ENCODE results near the gene SLC7A14. TPM values are rescaled to one million over a fixed set of nuclear protein-coding genes. Genes with fewer than 3 reads are reported as not detected.

The SLC7A14 gene
- total RNA-seq, 1 experiment from 2014 or later: not detected

- Histone ChIP-seq H3K9me3 (ENCODE audit: control insufficient read depth in 1 of 2, insufficient read depth in 1 of 2, low read depth in 1 of 2, low read length in 2 of 2) (no peaks in the 10 kb centered on the region), H3K27ac (ENCODE audit: low read depth, low read length) (no peak overlapping the region), H2AFZ (ENCODE audit: low read depth, low read length, poor library complexity, severe bottlenecking) (no peak overlapping the region), H3K4me1 (ENCODE audit: control insufficient read depth in 1 of 2, insufficient read depth in 2 of 2, low read length in 2 of 2) (no peaks in the 10 kb centered on the region), H3K4me3 (replicated peaks in 1 of 2; ENCODE audit: low read depth in 1 of 2, low read length in 2 of 2) (no peak overlapping the region), H4K20me1 (ENCODE audit: insufficient read depth) (no peaks in the 10 kb centered on the region), H3K79me2 (ENCODE audit: insufficient read depth, low read length) (no peaks in the 10 kb centered on the region), H3K27me3 (ENCODE audit: insufficient read depth, low read length) (no peaks in the 10 kb centered on the region), H3K9ac (ENCODE audit: low read length) (no peak overlapping the region), H3K36me3 (ENCODE audit: control insufficient read depth in 1 of 2, insufficient read depth in 2 of 2, low read length in 2 of 2) (no peaks in the 10 kb centered on the region), H3K4me2 (ENCODE audit: low read length) (no peak overlapping the region), H3K9me2 (ENCODE audit: insufficient read depth) (no peaks in the 10 kb centered on the region)
- intact Hi-C loops (cut with micrococcal nuclease): no loop called here
- ATAC-seq (no peak), DNase-seq (ENCODE audit: low read depth, low spot score) (no peak)
- TF ChIP-seq SIN3A (IDR thresholded peaks at IDR 0.05; ENCODE audit: low read depth): no peak
- no peak for TF ChIP-seq SRF (IDR thresholded peaks at IDR 0.05; ENCODE audit: low read depth)
- no peak for TF ChIP-seq EZH2phosphoT487 (IDR thresholded peaks at IDR 0.05; ENCODE audit: borderline replicate concordance)
- TF ChIP-seq ELF1 (IDR thresholded peaks at IDR 0.05; ENCODE audit: borderline replicate concordance, low read depth): no peak
- TF ChIP-seq ZFX (IDR thresholded peaks at IDR 0.05): no peak
- no peak for TF ChIP-seq CEBPB (IDR thresholded peaks at IDR 0.05; ENCODE audit: low read depth)
- TF ChIP-seq REST (IDR thresholded peaks at IDR 0.05; ENCODE audit: low read depth): no peak
- TF ChIP-seq CBX3 (IDR thresholded peaks at IDR 0.05; ENCODE audit: low read depth): no peak
- no peak for TF ChIP-seq ZNF274 (IDR thresholded peaks at IDR 0.05; ENCODE audit: low read depth, low read length)
- TF ChIP-seq EZH2 (IDR thresholded peaks at IDR 0.05): no peak
- TF ChIP-seq POLR2AphosphoS5 (IDR thresholded peaks at IDR 0.05; ENCODE audit: low read depth, low read length): no peak
- no peak for TF ChIP-seq JUND (IDR thresholded peaks at IDR 0.05)
- no peak for TF ChIP-seq POLR2A (IDR thresholded peaks at IDR 0.05; ENCODE audit: borderline replicate concordance, extremely low read depth, insufficient read depth, insufficient read length)
- no peak for TF ChIP-seq TCF7L2 (IDR thresholded peaks at IDR 0.05; ENCODE audit: borderline replicate concordance, extremely low read depth, insufficient read depth, insufficient read length)
- TF ChIP-seq EGR1 (IDR thresholded peaks at IDR 0.05; ENCODE audit: low read depth): no peak
- no peak for TF ChIP-seq RAD21 (IDR thresholded peaks at IDR 0.05; ENCODE audit: low read depth)
- TF ChIP-seq SP1 (IDR thresholded peaks at IDR 0.05; ENCODE audit: low read depth): no peak
- TF ChIP-seq ATF3 (IDR thresholded peaks at IDR 0.05): no peak
- ChIA-PET RAD21 (ENCODE audit: low non-redundant PET in 1 of 2, low total read pairs in 2 of 2, uncharacterized antibody in 2 of 2, unreplicated experiment in 2 of 2) (no interaction called here), POLR2A (no interaction called here), CTCF (no interaction called here)
- BruUV-seq (replicated peaks): no TSS peak
Observed at GRCh38 chr3:170558427-170558826, 27.4 kb downstream of the SLC7A14 start.
